H1 (cell line): ENCODE data around the gene BTBD10.

Source experiments
- EGR1 ChIP-seq: IDR thresholded peaks from 2 replicates; pipeline ENCODE4 v1.6.1; 2011; ENCODE audit warnings: low read depth, low read length, borderline replicate concordance
- SP2 ChIP-seq: IDR thresholded peaks from 2 replicates; pipeline ENCODE4 v1.6.1; 2012; ENCODE audit warnings: mild to moderate bottlenecking, low read length, inconsistent platforms

- TF ChIP-seq EGR1, result no peak
- TF ChIP-seq SP2, result no peak
Measured at GRCh38 chr11:13348305-13348704, 114.7 kb downstream of the BTBD10 start.
